GM23248 (cell line): ENCODE measurements around the gene HSD17B3.

Source experiments
- EZH2 ChIP-seq: fragments of 200-600 bp; sonication (generic); IDR thresholded peaks from 2 replicates; pipeline ENCODE4 v1.6.1; 2018; ENCODE audit warnings: antibody characterized with exemption, mild to moderate bottlenecking; ENCODE audit not compliant: insufficient read depth, poor library complexity, severe bottlenecking
- EZH2phosphoT487 ChIP-seq: fragments of 200-600 bp; sonication (generic); IDR thresholded peaks from 2 replicates; pipeline ENCODE4 v1.6.1; 2018; ENCODE audit warnings: antibody characterized with exemption, moderate library complexity, mild to moderate bottlenecking, low read depth; ENCODE audit not compliant: insufficient read depth

DNA sequence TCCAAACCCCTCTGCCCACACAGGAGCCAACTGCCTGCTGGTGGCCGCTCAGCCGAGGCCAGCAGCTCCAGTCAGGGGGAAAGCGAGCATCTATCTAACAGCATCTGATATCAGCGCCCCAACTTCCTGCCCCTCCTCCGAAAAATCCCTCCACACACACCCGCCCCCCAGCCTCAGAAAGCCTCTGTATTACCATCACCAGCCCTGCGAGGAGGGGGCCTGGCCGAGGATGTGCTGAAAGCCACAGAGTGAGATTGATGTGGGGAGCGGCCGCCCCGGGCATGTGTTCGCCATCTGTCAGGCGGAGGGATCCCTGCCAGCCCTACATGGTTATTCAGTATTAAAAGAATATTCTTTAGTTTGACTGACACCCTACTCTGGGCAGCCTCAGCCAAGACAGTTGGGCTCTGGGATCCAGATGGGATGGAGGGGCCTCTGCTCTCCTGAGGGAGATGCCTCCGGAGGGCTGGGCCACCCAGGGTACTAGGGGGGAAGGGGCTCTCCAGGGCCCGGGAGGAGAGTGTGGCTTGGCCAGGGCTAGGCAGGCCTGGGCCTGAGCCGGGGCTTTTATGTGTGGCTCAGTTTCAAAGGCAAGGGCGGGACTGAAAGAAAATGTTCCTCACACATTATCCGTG is 98.0 kb downstream of the HSD17B3 start:
- TF ChIP-seq EZH2phosphoT487 (no peak), EZH2 (no peak)
